SK-N-SH (cell line): Measurements from ENCODE around the gene WASHC3.

ENCODE experiments used
- CHD2 ChIP-seq: fragments of 150-350 bp; IDR thresholded peaks from 2 replicates; pipeline ENCODE4 v1.6.1; 2018; ENCODE audit warnings: low read length; ENCODE audit not compliant: partially characterized antibody
- EP300 ChIP-seq, 2 experiments: IDR thresholded peaks; 2 replicates each; pipeline versions ENCODE4 v1.4.0 to v1.6.1; 2012; ENCODE audit warnings: borderline replicate concordance in 1 of 2, low read depth in 1 of 2, low read length in 1 of 2
- EZH2phosphoT487 ChIP-seq: fragments of 200-600 bp; sonication (generic); IDR thresholded peaks from 2 replicates; pipeline ENCODE4 v1.6.1; 2017; ENCODE audit warnings: low read depth, mixed run types, mild to moderate bottlenecking, antibody characterized with exemption, moderate library complexity, borderline replicate concordance
- GABPA ChIP-seq: IDR thresholded peaks from 2 replicates; pipeline ENCODE4 v1.4.0; 2012; ENCODE audit warnings: low read depth, mild to moderate bottlenecking
- GATA2 ChIP-seq: sonication (generic); formaldehyde crosslinking; IDR thresholded peaks from 2 replicates; pipeline ENCODE4 v1.5.0; 2020; ENCODE audit warnings: mild to moderate bottlenecking, missing genetic modification reagents
- JUND ChIP-seq: IDR thresholded peaks from 2 replicates; pipeline ENCODE4 v1.4.0; 2012
- POLR2AphosphoS5 ChIP-seq: IDR thresholded peaks from 2 replicates; pipeline ENCODE4 v1.6.1; 2012; ENCODE audit warnings: low read depth, low read length
- RAD21 ChIP-seq: IDR thresholded peaks from 2 replicates; pipeline ENCODE4 v1.6.1; 2012; ENCODE audit warnings: mild to moderate bottlenecking, low read length
- RFX5 ChIP-seq: IDR thresholded peaks from 2 replicates; pipeline ENCODE4 v1.6.1; 2012; ENCODE audit warnings: mild to moderate bottlenecking, improper control_type of control experiment, low read length
- SMC3 ChIP-seq: IDR thresholded peaks from 2 replicates; pipeline ENCODE4 v1.6.1; 2012; ENCODE audit warnings: low read depth, low read length, improper control_type of control experiment
- TAF1 ChIP-seq: IDR thresholded peaks from 2 replicates; pipeline ENCODE4 v1.6.1; 2012; ENCODE audit warnings: low read depth, mild to moderate bottlenecking, low read length, moderate library complexity, borderline replicate concordance
- TF ChIP-seq, protein P1 (sequence below): IDR thresholded peaks from 2 replicates; pipeline ENCODE4 v1.6.1; 2012; ENCODE audit warnings: mild to moderate bottlenecking, low read depth, low read length, moderate library complexity
- TF ChIP-seq, protein P2 (sequence below): fragments of 200-600 bp; sonication (generic); IDR thresholded peaks from 2 replicates; pipeline ENCODE4 v1.6.1; 2017; ENCODE audit warnings: antibody characterized with exemption, mild to moderate bottlenecking, moderate library complexity
- TF ChIP-seq, protein P3 (sequence below): IDR thresholded peaks from 2 replicates; pipeline ENCODE4 v1.4.0; 2012; ENCODE audit warnings: low read depth

DNA sequence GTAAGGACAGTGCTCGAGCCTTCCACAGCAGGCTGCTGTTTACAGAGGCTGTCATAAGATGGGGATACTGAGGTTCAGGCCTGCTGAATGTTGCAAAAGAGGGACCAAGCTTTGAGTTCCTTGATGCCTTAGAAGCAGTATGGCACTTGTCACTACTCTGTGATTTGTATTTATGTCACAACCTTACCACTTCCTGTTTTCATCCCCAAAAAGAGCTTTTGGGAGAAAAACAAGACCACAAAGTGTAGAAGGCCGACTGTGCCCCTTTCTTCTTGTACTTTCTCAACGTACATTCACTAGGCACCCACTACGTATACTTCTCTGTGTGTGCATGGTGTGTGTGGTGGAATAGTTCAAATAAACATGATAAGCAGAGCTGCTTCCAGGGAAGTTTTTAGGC lies 94.3 kb downstream of the WASHC3 start:
- TF ChIP-seq GABPA (no peak), EP300 (IDR thresholded peaks at IDR 0.05; ENCODE audit: borderline replicate concordance in 1 of 2, low read depth in 1 of 2, low read length in 1 of 2) (no peak), RAD21 (no peak), JUND (no peak), SMC3 (no peak), POLR2AphosphoS5 (no peak), CHD2 (no peak), RFX5 (no peak), TAF1 (no peak), GATA2 (no peak), EZH2phosphoT487 (no peak)
- TF ChIP-seq, protein P1, sequence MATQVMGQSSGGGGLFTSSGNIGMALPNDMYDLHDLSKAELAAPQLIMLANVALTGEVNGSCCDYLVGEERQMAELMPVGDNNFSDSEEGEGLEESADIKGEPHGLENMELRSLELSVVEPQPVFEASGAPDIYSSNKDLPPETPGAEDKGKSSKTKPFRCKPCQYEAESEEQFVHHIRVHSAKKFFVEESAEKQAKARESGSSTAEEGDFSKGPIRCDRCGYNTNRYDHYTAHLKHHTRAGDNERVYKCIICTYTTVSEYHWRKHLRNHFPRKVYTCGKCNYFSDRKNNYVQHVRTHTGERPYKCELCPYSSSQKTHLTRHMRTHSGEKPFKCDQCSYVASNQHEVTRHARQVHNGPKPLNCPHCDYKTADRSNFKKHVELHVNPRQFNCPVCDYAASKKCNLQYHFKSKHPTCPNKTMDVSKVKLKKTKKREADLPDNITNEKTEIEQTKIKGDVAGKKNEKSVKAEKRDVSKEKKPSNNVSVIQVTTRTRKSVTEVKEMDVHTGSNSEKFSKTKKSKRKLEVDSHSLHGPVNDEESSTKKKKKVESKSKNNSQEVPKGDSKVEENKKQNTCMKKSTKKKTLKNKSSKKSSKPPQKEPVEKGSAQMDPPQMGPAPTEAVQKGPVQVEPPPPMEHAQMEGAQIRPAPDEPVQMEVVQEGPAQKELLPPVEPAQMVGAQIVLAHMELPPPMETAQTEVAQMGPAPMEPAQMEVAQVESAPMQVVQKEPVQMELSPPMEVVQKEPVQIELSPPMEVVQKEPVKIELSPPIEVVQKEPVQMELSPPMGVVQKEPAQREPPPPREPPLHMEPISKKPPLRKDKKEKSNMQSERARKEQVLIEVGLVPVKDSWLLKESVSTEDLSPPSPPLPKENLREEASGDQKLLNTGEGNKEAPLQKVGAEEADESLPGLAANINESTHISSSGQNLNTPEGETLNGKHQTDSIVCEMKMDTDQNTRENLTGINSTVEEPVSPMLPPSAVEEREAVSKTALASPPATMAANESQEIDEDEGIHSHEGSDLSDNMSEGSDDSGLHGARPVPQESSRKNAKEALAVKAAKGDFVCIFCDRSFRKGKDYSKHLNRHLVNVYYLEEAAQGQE: no peak
- TF ChIP-seq, protein P2, sequence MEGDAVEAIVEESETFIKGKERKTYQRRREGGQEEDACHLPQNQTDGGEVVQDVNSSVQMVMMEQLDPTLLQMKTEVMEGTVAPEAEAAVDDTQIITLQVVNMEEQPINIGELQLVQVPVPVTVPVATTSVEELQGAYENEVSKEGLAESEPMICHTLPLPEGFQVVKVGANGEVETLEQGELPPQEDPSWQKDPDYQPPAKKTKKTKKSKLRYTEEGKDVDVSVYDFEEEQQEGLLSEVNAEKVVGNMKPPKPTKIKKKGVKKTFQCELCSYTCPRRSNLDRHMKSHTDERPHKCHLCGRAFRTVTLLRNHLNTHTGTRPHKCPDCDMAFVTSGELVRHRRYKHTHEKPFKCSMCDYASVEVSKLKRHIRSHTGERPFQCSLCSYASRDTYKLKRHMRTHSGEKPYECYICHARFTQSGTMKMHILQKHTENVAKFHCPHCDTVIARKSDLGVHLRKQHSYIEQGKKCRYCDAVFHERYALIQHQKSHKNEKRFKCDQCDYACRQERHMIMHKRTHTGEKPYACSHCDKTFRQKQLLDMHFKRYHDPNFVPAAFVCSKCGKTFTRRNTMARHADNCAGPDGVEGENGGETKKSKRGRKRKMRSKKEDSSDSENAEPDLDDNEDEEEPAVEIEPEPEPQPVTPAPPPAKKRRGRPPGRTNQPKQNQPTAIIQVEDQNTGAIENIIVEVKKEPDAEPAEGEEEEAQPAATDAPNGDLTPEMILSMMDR: no peak
- TF ChIP-seq, protein P3, sequence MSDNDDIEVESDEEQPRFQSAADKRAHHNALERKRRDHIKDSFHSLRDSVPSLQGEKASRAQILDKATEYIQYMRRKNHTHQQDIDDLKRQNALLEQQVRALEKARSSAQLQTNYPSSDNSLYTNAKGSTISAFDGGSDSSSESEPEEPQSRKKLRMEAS: no peak
